Stimulated activated CD4-positive, alpha-beta T cell treated with anti-CD3 and anti-CD28 coated beads, Interleukin-1b, Interleukin-23, amount 100 ng/mL, for 24 hours (primary cell): ENCODE results near the gene DGKI.

Experiments used
- DNase-seq, 4 experiments: peaks; one replicate each; pipeline ENCODE4 v3.0.0-alpha.2; 2020; ENCODE audit warnings: low read depth in 4 of 4, low spot score in 1 of 4

The DGKI gene

DNA sequence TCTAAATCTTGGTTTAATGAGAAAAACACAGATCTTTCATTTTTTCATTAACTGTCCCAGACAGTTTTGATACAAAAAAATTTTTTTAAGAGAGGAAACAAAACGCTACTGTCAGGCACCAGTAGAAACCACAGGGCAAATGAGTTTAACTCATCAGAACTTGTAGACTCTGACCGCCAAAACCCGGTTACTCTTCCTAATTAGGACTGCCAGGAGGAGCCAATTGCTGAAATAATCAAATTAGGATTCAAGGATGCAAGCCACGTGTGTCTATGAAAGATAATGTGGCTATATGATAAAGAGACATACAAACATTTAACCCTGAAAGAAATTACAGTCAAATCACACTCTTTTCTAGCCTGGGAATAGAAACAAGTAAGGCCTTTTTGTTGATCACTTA lies 154.4 kb downstream of the DGKI start:
- no peak for DNase-seq

- no peak for DNase-seq
Measured at GRCh38 chr7:137691566-137691965, 155.2 kb downstream of the DGKI start.

- no peak for DNase-seq
Measured at GRCh38 chr7:137690635-137691034, 156.1 kb downstream of the DGKI start.

DNA sequence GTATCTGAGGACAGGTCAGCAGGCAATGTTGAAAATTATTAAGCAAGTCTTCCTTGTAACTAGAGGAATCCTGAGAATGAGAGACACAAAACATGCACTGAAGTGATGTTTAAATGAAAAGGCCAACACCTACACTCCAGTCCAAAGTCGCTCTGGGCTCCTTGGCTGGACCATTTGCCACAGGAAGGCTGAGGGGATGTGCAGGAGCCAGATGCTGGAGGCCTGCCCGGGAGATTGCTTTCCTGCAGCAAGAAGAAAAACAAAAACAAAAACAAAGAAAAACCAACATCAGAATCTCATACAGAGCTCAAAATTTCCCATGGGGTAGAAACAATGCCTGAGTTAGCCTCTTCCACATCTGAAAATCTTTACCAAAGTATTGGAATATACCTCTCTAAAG lies 157.0 kb downstream of the DGKI start:
- DNase-seq: no peak

GRCh38 chr7:137687556-137688265 lies 159.1 kb downstream of the DGKI start:
- no peak for DNase-seq

DNA sequence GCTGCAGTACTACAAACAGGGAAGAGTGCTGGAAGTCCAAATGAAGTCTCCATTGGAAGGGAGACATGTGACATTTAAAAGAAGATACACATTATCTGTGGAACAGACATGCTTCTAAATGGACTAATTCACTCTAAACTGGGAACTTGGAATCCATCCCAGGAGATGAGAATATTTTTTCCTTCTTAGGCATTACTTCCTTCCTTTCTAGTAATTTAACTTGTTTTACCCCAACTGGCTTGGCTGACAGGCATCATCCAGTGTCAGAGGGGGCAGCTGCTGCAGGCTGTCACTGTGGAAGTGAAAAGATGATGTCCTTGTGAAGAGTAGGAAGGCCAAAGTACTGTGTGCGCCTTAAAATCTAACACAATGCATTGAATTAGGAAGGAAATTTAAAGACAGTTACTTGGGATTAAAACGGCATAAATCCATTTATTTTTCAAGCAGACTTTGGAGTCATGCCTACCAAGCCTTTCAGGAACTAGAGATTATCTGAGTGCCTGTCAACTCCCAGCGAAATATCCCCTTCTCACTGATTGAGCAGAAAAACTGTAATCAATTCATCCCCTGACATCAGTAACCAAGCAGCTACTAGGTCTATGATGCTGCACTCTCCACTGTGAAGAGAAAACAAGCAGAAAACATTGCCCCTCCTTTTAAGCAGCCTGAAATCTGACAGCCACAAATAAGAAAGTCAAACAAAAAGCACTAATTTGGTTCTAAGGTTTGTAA lies 161.2 kb downstream of the DGKI start:
- DNase-seq: no peak

DNA sequence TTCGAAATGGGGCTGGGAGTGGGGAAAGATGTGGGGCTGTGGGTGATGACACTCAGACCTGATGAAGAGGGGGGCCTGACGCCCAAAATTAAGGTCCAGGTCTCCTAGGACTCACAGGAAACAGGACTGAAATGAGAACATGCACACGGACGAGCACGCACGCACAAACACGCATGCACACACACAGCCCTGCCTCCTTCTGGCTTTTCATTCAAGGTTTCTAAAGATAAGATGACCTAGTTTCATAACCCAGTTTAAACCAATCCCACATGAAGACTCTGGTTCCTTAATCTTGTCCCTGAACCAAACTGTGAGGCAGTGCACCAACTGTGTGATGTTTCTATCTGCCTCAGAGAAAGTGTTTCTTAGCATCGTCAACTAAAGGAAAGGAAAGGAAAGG lies 162.0 kb downstream of the DGKI start:
- no peak for DNase-seq

DNA sequence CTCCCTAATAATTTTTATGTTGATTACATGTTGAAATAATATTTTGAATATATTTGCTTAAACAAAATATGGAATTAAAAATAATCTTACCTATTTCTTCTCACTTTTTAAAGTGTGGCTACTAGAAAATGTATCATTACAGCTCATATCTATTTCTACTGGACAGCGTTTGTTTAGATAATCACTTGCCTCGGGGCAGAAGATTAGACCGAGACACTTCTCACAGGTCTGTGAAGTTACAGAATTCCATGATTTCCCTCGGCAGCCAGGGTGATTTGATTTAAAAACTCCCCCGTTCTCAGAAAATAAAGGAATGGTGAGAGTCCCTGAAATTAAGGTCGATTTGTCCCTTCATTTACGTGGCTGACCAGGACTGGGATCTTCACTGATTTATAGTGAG lies 162.5 kb downstream of the DGKI start:
- DNase-seq: no peak

DNA sequence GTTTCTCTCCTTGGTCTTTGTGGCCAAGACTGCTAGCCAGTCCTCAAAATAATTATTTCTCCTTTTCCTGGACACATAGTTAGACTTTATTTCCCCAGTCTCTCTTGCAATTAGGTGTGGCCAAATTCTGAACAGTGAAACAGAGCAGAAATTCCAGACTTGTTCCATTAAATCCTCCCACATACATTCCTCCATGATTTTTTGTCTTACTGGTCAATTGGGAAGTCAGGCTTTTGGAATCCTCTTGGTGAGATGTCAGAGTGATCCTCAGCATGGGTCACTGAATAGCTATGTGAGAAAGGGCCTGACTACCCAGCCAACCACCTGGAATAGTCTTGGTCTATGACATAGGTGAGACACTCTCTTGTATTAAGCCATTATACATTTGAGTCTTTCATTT lies 164.2 kb downstream of the DGKI start:
- DNase-seq: no peak

GRCh38 chr7:137681657-137682562 lies 164.9 kb downstream of the DGKI start:
- DNase-seq: no peak

GRCh38 chr7:137674551-137675409 lies 172.0 kb downstream of the DGKI start:
- no peak for DNase-seq

DNA sequence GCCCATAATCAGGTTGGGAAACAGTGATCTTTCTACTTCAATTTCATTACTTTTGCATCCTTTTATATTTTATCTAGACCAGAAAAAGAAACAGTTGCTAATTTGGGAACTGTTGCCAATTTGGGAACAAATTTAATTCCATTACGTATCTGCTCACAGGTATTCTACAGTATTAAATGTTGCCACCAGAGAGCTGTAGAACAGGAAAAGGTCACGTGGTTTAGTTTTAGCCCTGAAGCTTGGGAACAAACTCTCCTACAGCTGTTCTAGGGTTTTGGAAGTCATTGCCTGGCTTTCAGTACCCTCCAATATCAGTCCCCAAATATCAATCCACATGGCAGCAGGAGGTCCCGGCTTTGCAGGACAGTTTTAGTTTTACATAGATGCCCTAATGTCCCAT lies 172.7 kb downstream of the DGKI start:
- no peak for DNase-seq

DNA sequence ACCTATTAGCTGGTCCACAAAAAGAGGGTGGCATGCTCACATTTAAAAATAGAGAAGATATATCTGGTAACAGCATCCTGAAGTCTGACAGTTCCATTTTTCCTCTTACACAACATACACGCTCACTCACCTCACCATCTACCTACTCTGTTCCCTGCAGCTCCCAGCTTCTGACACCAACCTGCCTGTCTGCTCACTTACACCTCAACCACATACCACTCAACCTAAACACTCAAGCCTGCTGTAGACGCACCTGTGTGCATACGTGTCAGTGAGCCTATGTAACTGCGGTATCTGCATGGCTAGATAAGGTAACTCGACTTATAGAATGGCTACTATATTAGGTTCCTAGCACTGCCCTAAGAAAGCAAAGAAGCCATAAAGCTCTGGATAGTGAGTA lies 174.9 kb downstream of the DGKI start:
- no peak for DNase-seq

DNA sequence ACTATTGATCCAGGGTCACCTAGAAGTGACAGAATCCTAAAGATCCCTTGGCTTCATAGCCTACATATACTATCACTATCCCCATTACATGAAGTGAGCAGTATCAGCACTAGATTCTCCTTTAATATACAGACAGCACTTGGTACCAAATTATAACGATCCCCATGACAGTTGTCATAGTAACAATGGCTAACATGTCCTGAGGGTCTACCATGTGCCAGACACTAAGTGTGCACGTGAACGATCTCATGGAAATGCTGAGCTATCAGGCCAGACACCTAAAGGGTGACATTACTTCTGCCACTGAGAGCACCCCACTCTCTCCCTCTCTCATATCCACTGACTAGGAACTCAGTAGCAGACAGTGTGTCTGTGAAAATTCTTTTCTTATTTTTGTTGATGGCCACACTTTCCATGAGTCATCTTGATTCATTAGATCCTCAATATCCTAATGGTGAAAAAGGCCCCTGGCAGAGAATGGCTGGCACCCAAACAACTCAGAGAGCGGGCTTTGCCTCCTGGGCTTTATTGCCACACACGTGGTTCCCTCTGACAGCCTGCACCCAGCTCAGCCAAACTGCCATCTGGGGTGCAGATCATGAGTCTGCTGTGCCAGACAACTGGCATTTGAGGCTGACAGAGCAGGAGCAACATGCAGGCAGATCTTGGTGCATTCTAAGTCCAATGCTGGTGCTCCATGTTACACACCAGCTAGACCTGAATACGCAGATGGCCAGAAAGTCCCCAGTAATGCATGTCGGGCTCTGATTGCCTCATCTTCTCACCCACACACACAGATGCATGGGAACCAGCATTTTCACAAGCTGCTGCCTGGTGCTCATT lies 176.3 kb downstream of the DGKI start:
- no peak for DNase-seq

GRCh38 chr7:137669706-137670105 lies 177.1 kb downstream of the DGKI start:
- DNase-seq: no peak

DNA sequence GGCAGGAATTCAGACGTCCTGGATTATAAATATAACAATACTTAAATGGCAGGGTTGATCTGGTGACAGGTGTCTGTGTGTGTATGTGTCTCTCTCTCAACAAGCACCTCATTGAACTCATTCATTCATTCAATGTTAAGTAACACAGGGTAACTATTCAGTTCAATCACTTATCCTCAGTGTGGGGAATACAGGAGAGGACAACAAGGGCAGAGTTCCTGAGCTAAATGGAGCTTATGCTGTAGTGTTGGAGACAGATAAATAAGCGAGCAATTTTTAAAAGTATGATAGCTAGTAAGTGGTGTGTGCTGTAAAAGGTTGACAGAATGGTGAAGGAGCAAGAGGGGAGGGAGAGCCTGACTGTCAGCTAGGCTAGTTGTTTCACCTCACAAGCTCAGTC lies 178.4 kb downstream of the DGKI start:
- DNase-seq: no peak

GRCh38 chr7:137667633-137668387 lies 179.0 kb downstream of the DGKI start:
- DNase-seq: no peak

GRCh38 chr7:137664846-137665245 lies 181.9 kb downstream of the DGKI start:
- no peak for DNase-seq

DNA sequence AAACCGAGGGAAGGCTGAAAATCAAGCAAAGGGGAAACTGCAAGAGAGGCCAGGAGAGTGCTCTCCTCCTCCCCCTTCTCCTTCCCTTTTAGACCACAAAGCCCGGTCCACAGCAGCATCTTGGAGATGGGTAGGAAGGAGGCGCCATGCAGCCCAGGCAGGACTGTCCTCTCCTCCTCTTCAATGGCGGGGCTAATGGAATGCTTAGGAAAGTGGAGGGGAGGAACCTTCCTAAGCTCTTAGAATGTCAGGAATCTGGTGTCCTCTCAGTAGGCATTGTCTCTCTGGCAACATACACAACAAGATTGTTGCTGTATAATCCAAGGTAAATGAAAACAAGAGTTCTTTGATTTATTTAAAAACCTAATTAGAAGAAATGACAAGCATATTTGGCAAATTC lies 185.1 kb downstream of the DGKI start:
- DNase-seq: no peak
